Right cardiac atrium (tissue), 5 donors: ENCODE results near the gene NOP53. TPM values are rescaled to one million over a fixed set of nuclear protein-coding genes. Genes with fewer than 3 reads are reported as not detected.

Source experiments
- ATAC-seq, 2 donors: fragments of 200-7000 bp; cut with Tn5 transposase; one replicate each; pipeline versions ENCODE4 v1.8.0 to v1.9.1; 2020; ENCODE audit warnings: moderate library complexity in 2 of 2, mild to moderate bottlenecking in 1 of 2
- DNase-seq, 3 donors: peaks; one replicate each; pipeline ENCODE4 v3.0.0-alpha.2; 2020
- H3K27ac ChIP-seq: one replicate; pipeline ENCODE4 v1.5.1; 2013; ENCODE audit warnings: mild to moderate bottlenecking, low read length, control low read depth, moderate library complexity
- H3K27me3 ChIP-seq: one replicate; pipeline ENCODE4 v1.6.1; 2013; ENCODE audit not compliant: control insufficient read depth, insufficient read depth
- H3K4me1 ChIP-seq: one replicate; pipeline ENCODE4 v1.6.1; 2013; ENCODE audit warnings: low read length; ENCODE audit not compliant: control insufficient read depth, insufficient read depth
- H3K4me3 ChIP-seq: one replicate; pipeline ENCODE4 v1.5.1; 2013; ENCODE audit warnings: low read length, control low read depth
- H3K9me3 ChIP-seq: one replicate; pipeline ENCODE4 v1.6.1; 2013; ENCODE audit warnings: low read length; ENCODE audit not compliant: control insufficient read depth
- WGBS: extraction: QIAGEN DNeasy Blood & Tissue Kit; methylation state at CpG from one replicate; pipeline ENCODE4 v1.1.7; 2013; 5-methylcytosine and 5-hydroxymethylcytosine counted together
- intact Hi-C, 4 donors: fragments of 100-400 bp; cut with DNase I; formaldehyde crosslinking; loops; one replicate each; pipeline versions ENCODE4 v1.11.0 to v1.14.0; 2022 to 2023
- long read RNA-seq, 4 donors: library from polyadenylated mRNA; unstranded; transcript quantifications; one replicate each; pipeline ENCODE4 v2.0.0, GENCODE V29; 2020 to 2021
- polyA plus RNA-seq: library from polyadenylated mRNA; stranded (reverse); fragments of 200-250 nt; gene quantifications from one replicate; pipeline ENCODE4 v1.2.3, GENCODE V29; 2013
- total RNA-seq, 4 donors: library from RNA; stranded (reverse); fragmentation: NEBNext Ultra II Directional; extraction: Animal tissue kit (Norgen Biotek cat#: 25700); gene quantifications; one replicate each; pipeline ENCODE4 v1.2.1, GENCODE V29; 2021
- donor health status: healthy with polysubstance abuse.
- donor health status: DM: no; HTN: yes; CAD: no.
- donor health status: DM: no; HTN: no; CAD: no.
- donor health status: DM: no; HTN: yes; CAD: no; lungs with severe emphysema.
- donor health status: DM: yes; HTN: yes; CAD: no.

The NOP53 gene
- total RNA-seq, result 100 to 1,000 TPM; 191 to 248 (median 237) TPM
- polyA plus RNA-seq, result 322 TPM
- long read RNA-seq, donor 1, transcript NOP53-201 (13 exons, 1,528 nt), result major isoform, 342 of 407 reads
- long read RNA-seq, donor 1, partial matches to known transcripts, result 60 of 407 reads
- long read RNA-seq, donor 1, other reads (novel, unspliced or antisense), result 5 of 407 reads
- long read RNA-seq, donor 2, transcript NOP53-206 (2 exons, 265 nt), result minor isoform, 43 of 273 reads
- long read RNA-seq, donor 2, transcript NOP53-201 (13 exons, 1,528 nt), result major isoform, 207 of 273 reads
- long read RNA-seq, donor 2, partial matches to known transcripts, result 18 of 273 reads
- long read RNA-seq, donor 2, other reads (novel, unspliced or antisense), result 5 of 273 reads
- long read RNA-seq, donor 3, transcript NOP53-201 (13 exons, 1,528 nt), result major isoform, 80 of 97 reads
- long read RNA-seq, donor 3, partial matches to known transcripts, result 13 of 97 reads
- long read RNA-seq, donor 3, other reads (novel, unspliced or antisense), result 2 of 97 reads
- long read RNA-seq, donor 4, transcript NOP53-206 (2 exons, 265 nt), result minor isoform, 38 of 354 reads
- long read RNA-seq, donor 4, transcript NOP53-201 (13 exons, 1,528 nt), result major isoform, 285 of 354 reads
- long read RNA-seq, donor 4, partial matches to known transcripts, result 24 of 354 reads
- long read RNA-seq, donor 4, other reads (novel, unspliced or antisense), result 7 of 354 reads

- 6% methylated on average over 53 of the region's 53 CpGs for WGBS
- Histone ChIP-seq H3K4me3 (peak within 1 kb of the TSS; percentile 75), H3K27ac (peak within 1 kb of the TSS; percentile 97), H3K27me3 (no peaks in the 10 kb centered on the region), H3K4me1 (peaks cover 2% of the 10 kb centered on the region), H3K9me3 (no peaks in the 10 kb centered on the region)
- peak; percentile 62 to 68 for ATAC-seq
- peak; percentile 96 to 99 (median 98) for DNase-seq
- intact Hi-C loops, result no loop called here
These were observed at the start of gene NOP53 for GRCh38 chr19:47745010-47745901. Gene NOP53, plus strand, starts transcription at chr19:47745546. Its CDS starts 14 bp downstream, at chr19:47745560.

DNA sequence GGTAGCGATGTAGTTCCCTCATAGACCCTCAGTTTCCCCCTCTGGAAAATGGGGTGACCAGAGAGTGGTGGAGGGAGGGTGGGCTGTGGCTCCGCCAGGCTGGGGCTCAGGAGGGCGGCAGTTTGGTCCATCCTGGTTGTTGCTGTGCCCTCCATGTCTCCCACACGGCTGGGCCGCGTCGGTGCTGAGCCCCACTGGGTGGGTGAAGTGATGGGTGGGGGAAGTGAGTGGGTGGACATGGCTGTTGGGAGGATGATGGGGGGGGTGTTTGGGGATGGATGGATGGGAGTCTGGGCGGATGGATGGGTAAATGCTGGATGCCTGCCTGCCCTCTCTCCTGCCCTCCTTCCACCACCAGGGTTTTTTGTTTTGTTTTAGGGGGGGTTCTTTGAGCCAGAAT is 48.7 kb upstream of the NOP53 start:
- H3K27me3 ChIP-seq, result no peaks in the 10 kb centered on the region
- H3K4me3 ChIP-seq, result no peak overlapping the region
- intact Hi-C loops, result loop anchor here in 3 of 4 donors (5.0 to 10.0 kb wide), 5 partner anchors 82 to 259 kb away; partner anchors contain the start of gene BICRA (in 2 of the 3)
- no peaks in the 10 kb centered on the region for H3K9me3 ChIP-seq
- H3K4me1 ChIP-seq, result no peaks in the 10 kb centered on the region
- H3K27ac ChIP-seq, result no peak overlapping the region
- DNase-seq (no peak), ATAC-seq (no peak)
- WGBS, result 87% methylated on average over 8 of the region's 8 CpGs

DNA sequence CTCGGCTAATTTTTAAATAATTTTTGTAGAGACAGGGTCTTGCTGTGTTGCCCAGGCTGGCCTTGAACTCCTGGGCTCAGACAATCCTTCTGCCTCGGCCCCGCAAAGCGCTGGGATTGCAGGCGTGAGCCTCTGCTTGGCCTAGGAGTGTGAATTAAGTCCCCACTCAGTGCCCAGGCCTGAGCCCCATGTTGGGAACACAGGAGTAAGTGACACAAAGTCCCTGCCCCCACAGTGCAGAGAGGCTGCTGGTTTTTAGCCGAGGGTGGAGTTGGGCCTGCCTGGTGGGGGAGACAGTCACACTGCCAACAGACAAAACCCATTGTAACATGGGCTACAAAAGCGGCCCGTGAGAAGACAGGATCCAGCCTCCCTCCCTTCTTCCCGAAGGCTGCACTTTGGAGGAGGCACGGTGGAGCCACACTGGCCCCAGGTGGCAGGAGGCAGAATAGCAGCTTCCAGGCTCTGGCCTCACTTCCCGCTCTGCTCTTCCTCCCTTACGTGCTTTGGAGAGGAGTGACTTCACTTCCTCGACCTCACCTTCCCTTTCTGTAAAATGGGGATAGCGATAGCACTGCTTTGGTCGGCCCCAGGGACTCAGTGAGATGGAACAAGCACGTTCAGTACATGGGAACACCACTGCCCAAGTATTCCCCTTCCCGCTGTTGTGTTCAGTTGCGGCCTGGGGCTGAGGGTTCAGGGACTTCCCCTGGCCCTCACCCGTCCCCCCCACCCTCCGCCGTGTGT is 47.3 kb upstream of the NOP53 start:
- peak; percentile 76 to 88 (median 87) for DNase-seq
- peak overlapping the region; percentile 1 for H3K27ac ChIP-seq

GRCh38 chr19:47698631-47699359 is 46.6 kb upstream of the NOP53 start:
- intact Hi-C loops, result loop anchor here in 3 of 4 donors (2.0 to 10.0 kb wide), 6 partner anchors 84 to 262 kb away; partner anchors contain the start of gene BICRA (in 2 of the 3)
- H3K27me3 ChIP-seq, result no peaks in the 10 kb centered on the region
- H3K4me1 ChIP-seq, result no peaks in the 10 kb centered on the region
- H3K9me3 ChIP-seq, result no peaks in the 10 kb centered on the region
- WGBS, result 88% methylated on average over 46 of the region's 46 CpGs
- DNase-seq (peak in 2 of 3 donors; percentile 72 to 73), ATAC-seq (peak; percentile 5 to 9)
- H3K27ac ChIP-seq, result no peak overlapping the region
- H3K4me3 ChIP-seq, result no peak overlapping the region

More for the DNA sequence above, 47.3 kb upstream of the NOP53 start:
- Histone ChIP-seq H3K9me3 (no peaks in the 10 kb centered on the region), H3K4me3 (no peak overlapping the region), H3K4me1 (no peaks in the 10 kb centered on the region), H3K27me3 (no peaks in the 10 kb centered on the region)
- peak; percentile 76 to 78 for ATAC-seq
- 42% methylated on average over 21 of the region's 21 CpGs for WGBS
- intact Hi-C loops, result loop anchor here in 3 of 4 donors (2.0 to 10.0 kb wide), 6 partner anchors 83 to 261 kb away; partner anchors contain the start of gene BICRA (in 2 of the 3)

- Histone ChIP-seq H3K4me3 (no peak overlapping the region), H3K27ac (no peak overlapping the region), H3K27me3 (no peaks in the 10 kb centered on the region), H3K4me1 (no peaks in the 10 kb centered on the region), H3K9me3 (no peaks in the 10 kb centered on the region)
- peak; percentile 20 to 38 for ATAC-seq
- intact Hi-C loops, result loop anchor here in 3 of 4 donors (2.0 to 10.0 kb wide), 6 partner anchors 85 to 263 kb away; partner anchors contain the start of gene BICRA (in 2 of the 3)
- DNase-seq, result peak in 2 of 3 donors; percentile 76 to 78
- 66% methylated on average over 9 of the region's 9 CpGs for WGBS
These were observed 45.9 kb upstream of the NOP53 start for GRCh38 chr19:47699360-47699917.

GRCh38 chr19:47700934-47701716 is 44.2 kb upstream of the NOP53 start:
- no peaks in the 10 kb centered on the region for H3K9me3 ChIP-seq
- ATAC-seq (no peak), DNase-seq (peak in 1 of 3 donors; percentile 60)
- WGBS, result 91% methylated on average over 43 of the region's 43 CpGs
- no peak overlapping the region for H3K4me3 ChIP-seq
- intact Hi-C loops, result loop anchor here in 2 of 4 donors (5.0 to 10.0 kb wide), 2 partner anchors 406 to 424 kb away; no protein-coding TSS in a partner anchor
- H3K27me3 ChIP-seq, result no peaks in the 10 kb centered on the region
- H3K4me1 ChIP-seq, result no peaks in the 10 kb centered on the region
- no peak overlapping the region for H3K27ac ChIP-seq

DNA sequence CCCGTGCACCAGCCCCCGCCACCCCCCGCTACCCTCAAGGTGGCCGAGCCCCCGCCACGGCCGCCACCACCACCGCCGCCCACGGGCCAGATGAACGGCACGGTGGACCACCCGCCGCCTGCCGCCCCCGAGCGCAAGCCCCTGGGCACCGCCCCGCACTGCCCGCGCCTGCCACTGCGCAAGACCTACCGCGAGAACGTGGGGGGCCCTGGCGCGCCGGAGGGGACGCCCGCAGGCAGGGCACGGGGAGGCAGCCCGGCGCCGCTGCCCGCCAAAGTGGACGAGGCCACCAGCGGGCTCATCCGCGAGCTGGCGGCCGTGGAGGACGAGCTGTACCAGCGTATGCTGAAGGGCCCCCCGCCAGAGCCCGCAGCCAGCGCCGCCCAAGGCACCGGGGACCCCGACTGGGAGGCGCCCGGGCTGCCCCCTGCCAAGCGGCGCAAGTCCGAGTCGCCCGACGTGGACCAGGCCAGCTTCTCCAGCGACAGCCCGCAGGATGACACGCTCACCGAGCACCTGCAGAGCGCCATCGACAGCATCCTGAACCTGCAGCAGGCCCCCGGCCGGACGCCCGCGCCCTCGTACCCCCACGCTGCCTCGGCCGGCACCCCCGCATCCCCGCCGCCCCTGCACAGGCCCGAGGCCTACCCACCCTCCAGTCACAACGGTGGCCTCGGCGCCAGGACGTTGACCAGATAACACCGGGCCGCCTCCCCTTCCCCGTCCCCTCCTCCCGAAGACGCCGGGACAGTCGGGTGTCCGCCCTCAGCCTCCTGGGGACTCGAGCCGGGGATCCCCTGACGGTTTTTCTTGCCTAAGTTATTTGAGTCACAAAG is 43.4 kb upstream of the NOP53 start:
- no peak for ATAC-seq
- WGBS, result 92% methylated on average over 91 of the region's 91 CpGs
- Histone ChIP-seq H3K9me3 (no peaks in the 10 kb centered on the region), H3K4me1 (no peaks in the 10 kb centered on the region), H3K27ac (no peak overlapping the region), H3K4me3 (no peak overlapping the region), H3K27me3 (no peaks in the 10 kb centered on the region)
- DNase-seq, result peak in 1 of 3 donors; percentile 70
- intact Hi-C loops, result loop anchor here in 2 of 4 donors (5.0 to 10.0 kb wide), 2 partner anchors 407 to 425 kb away; no protein-coding TSS in a partner anchor

DNA sequence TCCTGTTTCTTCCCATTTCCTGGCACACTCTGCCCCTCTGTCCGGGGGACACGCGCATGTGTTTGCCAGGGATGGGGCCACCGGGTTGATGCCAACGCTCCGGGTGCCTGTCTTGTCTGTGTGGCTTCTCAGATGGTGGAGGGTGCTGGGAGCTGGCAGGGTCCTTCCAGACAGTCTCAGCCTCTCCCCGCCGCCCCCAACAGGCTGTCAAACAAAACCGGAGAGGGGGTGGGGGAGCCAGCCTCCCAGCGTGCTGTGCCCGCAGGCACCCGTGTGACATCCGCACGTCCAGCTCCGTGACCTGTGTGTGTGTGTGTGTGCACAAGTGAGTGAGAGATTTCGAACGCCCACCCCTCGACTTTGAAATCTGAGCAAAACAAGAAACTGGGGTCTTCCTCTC is 42.7 kb upstream of the NOP53 start:
- DNase-seq (no peak), ATAC-seq (no peak)
- Histone ChIP-seq H3K27me3 (no peaks in the 10 kb centered on the region), H3K4me1 (no peaks in the 10 kb centered on the region), H3K4me3 (no peak overlapping the region), H3K27ac (no peak overlapping the region), H3K9me3 (no peaks in the 10 kb centered on the region)
- 77% methylated on average over 18 of the region's 18 CpGs for WGBS
- intact Hi-C loops, result loop anchor here in 2 of 4 donors (5.0 to 10.0 kb wide), 2 partner anchors 408 to 425 kb away; no protein-coding TSS in a partner anchor
